WTC11 (cell line): ENCODE data around the gene CPNE9. TPM values are rescaled to one million over a fixed set of nuclear protein-coding genes. Genes with fewer than 3 reads are reported as not detected.

Source experiments
- ATAC-seq: fragments of 200-7000 bp; cut with Tn5 transposase; 2 replicates; pipeline ENCODE4 v1.10.0; 2021; ENCODE audit warnings: mild to moderate bottlenecking, moderate library complexity
- CTCF ChIA-PET: fragments of 300-600 bp; sonication (Branson Sonifier 250); formaldehyde crosslinking; loops from one replicate; lab custom pipeline; 2021; ENCODE audit warnings: antibody characterized with exemption; lab: Charles Lee
- POLR2A ChIA-PET: fragments of 350-600 bp; sonication (Branson Sonifier 250); formaldehyde crosslinking; loops from one replicate; lab custom pipeline; 2021; ENCODE audit warnings: antibody characterized with exemption; lab: Charles Lee
- DNase-seq: peaks from one replicate; pipeline ENCODE4 v3.0.0; 2021; ENCODE audit warnings: low spot score
- H3K27ac Mint-ChIP-seq: 2 replicates; pipeline ENCODE4 v1.8.0; 2021; ENCODE audit warnings: mixed read lengths
- H3K27me3 Mint-ChIP-seq: 2 replicates; pipeline ENCODE4 v1.8.0; 2021; ENCODE audit warnings: low read depth, mild to moderate bottlenecking, moderate library complexity, mixed read lengths
- H3K36me3 Mint-ChIP-seq: 2 replicates; pipeline ENCODE4 v1.8.0; 2021; ENCODE audit warnings: mixed read lengths
- H3K4me1 Mint-ChIP-seq: 2 replicates; pipeline ENCODE4 v1.8.0; 2022; ENCODE audit warnings: mixed read lengths
- H3K4me3 Mint-ChIP-seq: 2 replicates; pipeline ENCODE4 v1.8.0; 2021; ENCODE audit warnings: mild to moderate bottlenecking, moderate library complexity, mixed read lengths
- H3K9me3 Mint-ChIP-seq: 2 replicates; pipeline ENCODE4 v1.8.0; 2021; ENCODE audit warnings: mixed read lengths
- CBFB ChIP-seq: sonication (generic); formaldehyde crosslinking; IDR thresholded peaks from 2 replicates; pipeline ENCODE4 v1.8.1; 2022; ENCODE audit warnings: mild to moderate bottlenecking, low read depth, missing genetic modification reagents
- CTCF ChIP-seq: fragments of 200-600 bp; IDR thresholded peaks from 2 replicates; pipeline ENCODE4 v1.8.0; 2022; ENCODE audit warnings: antibody characterized with exemption
- ELF4 ChIP-seq: sonication (generic); formaldehyde crosslinking; IDR thresholded peaks from 2 replicates; pipeline ENCODE4 v1.8.1; 2022; ENCODE audit warnings: low read depth, mild to moderate bottlenecking, moderate library complexity, missing genetic modification reagents
- EMX1 ChIP-seq: fragments of 250-450 bp; sonication (Bioruptor Pico); IDR thresholded peaks from 2 replicates; pipeline ENCODE4 v1.8.0; 2021; ENCODE audit warnings: mild to moderate bottlenecking
- ETV6 ChIP-seq: sonication (generic); formaldehyde crosslinking; IDR thresholded peaks from 2 replicates; pipeline ENCODE4 v1.8.1; 2022; ENCODE audit warnings: mild to moderate bottlenecking, missing genetic modification reagents
- FOXJ3 ChIP-seq: sonication (generic); formaldehyde crosslinking; IDR thresholded peaks from 2 replicates; pipeline ENCODE4 v1.9.0; 2021; ENCODE audit warnings: missing genetic modification reagents, mild to moderate bottlenecking, borderline replicate concordance
- FOXP1 ChIP-seq: sonication (generic); formaldehyde crosslinking; IDR thresholded peaks from 2 replicates; pipeline ENCODE4 v1.8.0; 2022; ENCODE audit warnings: missing genetic modification reagents, mild to moderate bottlenecking, moderate library complexity, borderline replicate concordance
- GABPB1 ChIP-seq: sonication (generic); formaldehyde crosslinking; IDR thresholded peaks from 2 replicates; pipeline ENCODE4 v1.8.1; 2023; ENCODE audit warnings: mild to moderate bottlenecking, missing genetic modification reagents
- GTF2I ChIP-seq: fragments of 250-450 bp; sonication (Bioruptor Pico); conservative IDR thresholded peaks from 2 replicates; pipeline ENCODE4 v1.4.0; 2021; ENCODE audit warnings: mild to moderate bottlenecking
- HMGA2 ChIP-seq: fragments of 250-450 bp; sonication (Bioruptor Pico); IDR thresholded peaks from 2 replicates; pipeline ENCODE4 v1.4.0; 2021; ENCODE audit warnings: mild to moderate bottlenecking, moderate library complexity
- IRF2 ChIP-seq: sonication (generic); formaldehyde crosslinking; IDR thresholded peaks from 2 replicates; pipeline ENCODE4 v1.8.0; 2022; ENCODE audit warnings: low read depth, missing genetic modification reagents, borderline replicate concordance
- JAZF1 ChIP-seq: fragments of 250-450 bp; sonication (Bioruptor Pico); IDR thresholded peaks from 2 replicates; pipeline ENCODE4 v1.9.0; 2021; ENCODE audit warnings: moderate library complexity, mild to moderate bottlenecking, inconsistent platforms
- KAT7 ChIP-seq: sonication (generic); formaldehyde crosslinking; IDR thresholded peaks from 2 replicates; pipeline ENCODE4 v1.8.1; 2023; ENCODE audit warnings: missing genetic modification reagents, mild to moderate bottlenecking, borderline replicate concordance
- NR1H2 ChIP-seq: sonication (generic); formaldehyde crosslinking; IDR thresholded peaks from 2 replicates; pipeline ENCODE4 v1.9.0; 2021; ENCODE audit warnings: mild to moderate bottlenecking, moderate library complexity, missing genetic modification reagents
- OVOL2 ChIP-seq: fragments of 250-450 bp; sonication (Bioruptor Pico); IDR thresholded peaks from 2 replicates; pipeline ENCODE4 v1.9.0; 2021; ENCODE audit warnings: mild to moderate bottlenecking, borderline replicate concordance
- SOX15 ChIP-seq: fragments of 250-450 bp; sonication (Bioruptor Pico); IDR thresholded peaks from 2 replicates; pipeline ENCODE4 v1.9.0; 2021; ENCODE audit warnings: mild to moderate bottlenecking
- TP53 ChIP-seq: sonication (generic); formaldehyde crosslinking; IDR thresholded peaks from 2 replicates; pipeline ENCODE4 v1.8.1; 2023; ENCODE audit warnings: mild to moderate bottlenecking, missing genetic modification reagents
- ZNF232 ChIP-seq: sonication (generic); formaldehyde crosslinking; IDR thresholded peaks from 2 replicates; pipeline ENCODE4 v1.8.0; 2022; ENCODE audit warnings: mild to moderate bottlenecking, missing genetic modification reagents
- ZNF423 ChIP-seq: fragments of 250-450 bp; sonication (Bioruptor Pico); IDR thresholded peaks from 2 replicates; pipeline ENCODE4 v2.1.2; 2022; ENCODE audit warnings: mild to moderate bottlenecking, moderate library complexity
- ZNF425 ChIP-seq: fragments of 250-450 bp; sonication (Bioruptor Pico); conservative IDR thresholded peaks from 2 replicates; pipeline ENCODE4 v1.9.0; 2021; ENCODE audit warnings: mild to moderate bottlenecking
- total RNA-seq: library from RNA; stranded (reverse); gene quantifications from 3 replicates; pipeline ENCODE4 v1.2.3, GENCODE V29; 2021
- TF ChIP-seq, protein P1 (sequence below): sonication (generic); formaldehyde crosslinking; IDR thresholded peaks from 2 replicates; pipeline ENCODE4 v1.8.0; 2022; ENCODE audit warnings: mild to moderate bottlenecking, missing genetic modification reagents
- TF ChIP-seq, protein P2 (sequence below): fragments of 250-450 bp; sonication (Bioruptor Pico); IDR thresholded peaks from 2 replicates; pipeline ENCODE4 v1.9.0; 2021; ENCODE audit warnings: mild to moderate bottlenecking
- TF ChIP-seq, protein P3 (sequence below): sonication (generic); formaldehyde crosslinking; IDR thresholded peaks from 2 replicates; pipeline ENCODE4 v1.8.1; 2022; ENCODE audit warnings: low read depth, missing genetic modification reagents, borderline replicate concordance
- TF ChIP-seq, protein P4 (sequence below): fragments of 250-450 bp; sonication (Bioruptor Pico); IDR thresholded peaks from 2 replicates; pipeline ENCODE4 v1.9.0; 2021; ENCODE audit warnings: mild to moderate bottlenecking, borderline replicate concordance

CPNE9 gene
- total RNA-seq, 1 experiment from 2014 or later, result 3.2 TPM

GRCh38 chr3:9703240-9703639, 393 bp upstream of the CPNE9 start (continued):
- no peak for TF ChIP-seq CBFB (CRISPR knock-in tag)
- TF ChIP-seq SOX15 (CRISPR knock-in tag), result no peak
- no peak for TF ChIP-seq ETV6 (CRISPR knock-in tag)

DNA sequence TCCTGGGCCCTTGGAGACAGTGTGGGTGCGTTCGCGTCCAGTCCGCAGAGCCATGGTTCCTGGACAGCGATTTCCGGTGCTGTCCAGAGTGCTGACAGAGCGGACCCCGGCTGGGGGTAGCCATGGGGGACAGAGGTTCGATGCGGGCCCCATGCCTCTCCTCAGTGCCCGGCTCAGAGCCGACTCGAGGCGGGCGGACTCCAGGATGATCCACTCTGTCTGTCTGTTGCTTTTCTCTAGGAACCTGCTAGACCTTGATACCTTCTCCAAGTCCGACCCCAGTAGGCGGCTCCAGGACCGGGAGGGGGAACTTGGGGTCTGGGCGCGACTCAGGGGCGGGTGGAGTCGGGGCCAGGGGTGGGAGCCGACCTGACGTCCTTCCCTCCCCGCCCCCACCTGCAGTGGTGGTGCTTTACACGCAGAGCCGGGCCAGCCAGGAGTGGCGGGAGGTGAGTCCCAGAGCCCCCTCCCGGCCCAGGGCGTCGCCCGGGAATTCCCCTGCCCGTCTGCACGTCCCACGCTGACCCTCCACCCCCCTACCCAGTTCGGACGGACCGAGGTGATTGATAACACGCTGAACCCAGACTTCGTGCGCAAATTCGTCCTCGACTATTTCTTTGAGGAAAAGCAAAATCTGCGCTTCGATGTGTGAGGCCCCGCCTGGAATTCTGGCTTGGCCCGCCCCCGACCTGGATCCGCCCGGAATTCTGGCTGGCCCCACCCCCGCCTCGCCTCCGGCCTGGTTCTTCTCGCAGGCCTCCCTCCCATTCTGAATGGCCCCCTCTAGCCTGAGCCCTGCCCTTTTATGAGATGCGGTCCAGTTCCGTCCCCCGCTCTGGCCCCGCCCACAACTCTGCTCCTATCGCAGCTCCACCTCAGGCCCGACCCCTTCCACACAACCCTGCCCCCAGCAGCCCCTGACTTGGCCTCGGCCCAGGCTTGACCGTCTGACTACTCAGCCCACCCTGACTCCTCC, 1.0 kb downstream of the CPNE9 start:
- Mint-ChIP-seq H3K27ac (no peak overlapping the region), H3K4me3 (peak overlapping the region; percentile 73), H3K4me1 (no peaks in the 10 kb centered on the region), H3K27me3 (peaks cover 37% of the 10 kb centered on the region), H3K9me3 (no peaks in the 10 kb centered on the region), H3K36me3 (no peaks in the 10 kb centered on the region)
- ATAC-seq, result peak; percentile 96
- CTCF ChIA-PET, result interaction anchor here (0.5 to 8.9 kb wide), 8 partner anchors 10 to 202 kb away, joined by 3 to 72 read pairs (median 4); no protein-coding TSS in a partner anchor
- POLR2A ChIA-PET, result no interaction called here
- DNase-seq, result peak; percentile 97
- TF ChIP-seq NR1H2, result peak; percentile 92
- no peak for TF ChIP-seq HMGA2 (CRISPR knock-in tag)
- peak; percentile 68; the same call in 1 of the 2 replicates for TF ChIP-seq IRF2 (CRISPR knock-in tag)
- TF ChIP-seq, protein P1, sequence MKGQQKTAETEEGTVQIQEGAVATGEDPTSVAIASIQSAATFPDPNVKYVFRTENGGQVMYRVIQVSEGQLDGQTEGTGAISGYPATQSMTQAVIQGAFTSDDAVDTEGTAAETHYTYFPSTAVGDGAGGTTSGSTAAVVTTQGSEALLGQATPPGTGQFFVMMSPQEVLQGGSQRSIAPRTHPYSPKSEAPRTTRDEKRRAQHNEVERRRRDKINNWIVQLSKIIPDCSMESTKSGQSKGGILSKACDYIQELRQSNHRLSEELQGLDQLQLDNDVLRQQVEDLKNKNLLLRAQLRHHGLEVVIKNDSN (CRISPR knock-in tag), result peak; percentile 87
- TF ChIP-seq, protein P2, sequence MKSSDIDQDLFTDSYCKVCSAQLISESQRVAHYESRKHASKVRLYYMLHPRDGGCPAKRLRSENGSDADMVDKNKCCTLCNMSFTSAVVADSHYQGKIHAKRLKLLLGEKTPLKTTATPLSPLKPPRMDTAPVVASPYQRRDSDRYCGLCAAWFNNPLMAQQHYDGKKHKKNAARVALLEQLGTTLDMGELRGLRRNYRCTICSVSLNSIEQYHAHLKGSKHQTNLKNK (CRISPR knock-in tag), result no peak
- TF ChIP-seq ELF4 (CRISPR knock-in tag), result no peak
- TF ChIP-seq GABPB1 (CRISPR knock-in tag), result no peak
- no peak for TF ChIP-seq OVOL2 (CRISPR knock-in tag)
- peak; percentile 90; the same call in 1 of the 2 replicates for TF ChIP-seq ZNF232
- TF ChIP-seq EMX1, result no peak
- TF ChIP-seq FOXJ3 (CRISPR knock-in tag), result no peak
- no peak for TF ChIP-seq GTF2I (CRISPR knock-in tag)
- TF ChIP-seq ZNF425 (CRISPR knock-in tag), result no peak
- no peak for TF ChIP-seq CTCF
- no peak for TF ChIP-seq JAZF1 (CRISPR knock-in tag)
- TF ChIP-seq ZNF423, result no peak
- TF ChIP-seq KAT7 (CRISPR knock-in tag), result peak; percentile 92; the same call in 1 of the 2 replicates
- TF ChIP-seq, protein P3, sequence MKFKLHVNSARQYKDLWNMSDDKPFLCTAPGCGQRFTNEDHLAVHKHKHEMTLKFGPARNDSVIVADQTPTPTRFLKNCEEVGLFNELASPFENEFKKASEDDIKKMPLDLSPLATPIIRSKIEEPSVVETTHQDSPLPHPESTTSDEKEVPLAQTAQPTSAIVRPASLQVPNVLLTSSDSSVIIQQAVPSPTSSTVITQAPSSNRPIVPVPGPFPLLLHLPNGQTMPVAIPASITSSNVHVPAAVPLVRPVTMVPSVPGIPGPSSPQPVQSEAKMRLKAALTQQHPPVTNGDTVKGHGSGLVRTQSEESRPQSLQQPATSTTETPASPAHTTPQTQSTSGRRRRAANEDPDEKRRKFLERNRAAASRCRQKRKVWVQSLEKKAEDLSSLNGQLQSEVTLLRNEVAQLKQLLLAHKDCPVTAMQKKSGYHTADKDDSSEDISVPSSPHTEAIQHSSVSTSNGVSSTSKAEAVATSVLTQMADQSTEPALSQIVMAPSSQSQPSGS (CRISPR knock-in tag), result peak; percentile 85; the same call in 1 of the 2 replicates
- TF ChIP-seq TP53 (CRISPR knock-in tag), result peak; percentile 70; the same call in 1 of the 2 replicates
- TF ChIP-seq, protein P4, sequence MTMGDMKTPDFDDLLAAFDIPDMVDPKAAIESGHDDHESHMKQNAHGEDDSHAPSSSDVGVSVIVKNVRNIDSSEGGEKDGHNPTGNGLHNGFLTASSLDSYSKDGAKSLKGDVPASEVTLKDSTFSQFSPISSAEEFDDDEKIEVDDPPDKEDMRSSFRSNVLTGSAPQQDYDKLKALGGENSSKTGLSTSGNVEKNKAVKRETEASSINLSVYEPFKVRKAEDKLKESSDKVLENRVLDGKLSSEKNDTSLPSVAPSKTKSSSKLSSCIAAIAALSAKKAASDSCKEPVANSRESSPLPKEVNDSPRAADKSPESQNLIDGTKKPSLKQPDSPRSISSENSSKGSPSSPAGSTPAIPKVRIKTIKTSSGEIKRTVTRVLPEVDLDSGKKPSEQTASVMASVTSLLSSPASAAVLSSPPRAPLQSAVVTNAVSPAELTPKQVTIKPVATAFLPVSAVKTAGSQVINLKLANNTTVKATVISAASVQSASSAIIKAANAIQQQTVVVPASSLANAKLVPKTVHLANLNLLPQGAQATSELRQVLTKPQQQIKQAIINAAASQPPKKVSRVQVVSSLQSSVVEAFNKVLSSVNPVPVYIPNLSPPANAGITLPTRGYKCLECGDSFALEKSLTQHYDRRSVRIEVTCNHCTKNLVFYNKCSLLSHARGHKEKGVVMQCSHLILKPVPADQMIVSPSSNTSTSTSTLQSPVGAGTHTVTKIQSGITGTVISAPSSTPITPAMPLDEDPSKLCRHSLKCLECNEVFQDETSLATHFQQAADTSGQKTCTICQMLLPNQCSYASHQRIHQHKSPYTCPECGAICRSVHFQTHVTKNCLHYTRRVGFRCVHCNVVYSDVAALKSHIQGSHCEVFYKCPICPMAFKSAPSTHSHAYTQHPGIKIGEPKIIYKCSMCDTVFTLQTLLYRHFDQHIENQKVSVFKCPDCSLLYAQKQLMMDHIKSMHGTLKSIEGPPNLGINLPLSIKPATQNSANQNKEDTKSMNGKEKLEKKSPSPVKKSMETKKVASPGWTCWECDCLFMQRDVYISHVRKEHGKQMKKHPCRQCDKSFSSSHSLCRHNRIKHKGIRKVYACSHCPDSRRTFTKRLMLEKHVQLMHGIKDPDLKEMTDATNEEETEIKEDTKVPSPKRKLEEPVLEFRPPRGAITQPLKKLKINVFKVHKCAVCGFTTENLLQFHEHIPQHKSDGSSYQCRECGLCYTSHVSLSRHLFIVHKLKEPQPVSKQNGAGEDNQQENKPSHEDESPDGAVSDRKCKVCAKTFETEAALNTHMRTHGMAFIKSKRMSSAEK (CRISPR knock-in tag), result no peak
- TF ChIP-seq FOXP1 (CRISPR knock-in tag), result peak; percentile 98
